MG63 (cell line): ENCODE results near the gene RGS6. TPM values are rescaled to one million over a fixed set of nuclear protein-coding genes. Genes with fewer than 3 reads are reported as not detected.
A peak's percentile ranks its signal among the peaks of the same experiment; 100 is the strongest.

ENCODE experiments used
- DNase-seq: peaks from one replicate; pipeline ENCODE4 v3.0.0-alpha.2; 2020
- H3K27me3 ChIP-seq: fragments of 250-450 bp; sonication (Bioruptor Pico); 2 replicates; pipeline ENCODE4 v1.5.1; 2020; ENCODE audit warnings: mild to moderate bottlenecking, moderate library complexity
- H3K36me3 ChIP-seq: fragments of 250-450 bp; sonication (Bioruptor Pico); 2 replicates; pipeline ENCODE4 v1.5.1; 2020; ENCODE audit warnings: mild to moderate bottlenecking, moderate library complexity
- H3K4me3 ChIP-seq: fragments of 250-450 bp; sonication (Bioruptor Pico); 2 replicates; pipeline ENCODE4 v1.5.1; 2020; ENCODE audit warnings: mild to moderate bottlenecking, moderate library complexity
- H3K9me3 ChIP-seq: fragments of 250-450 bp; sonication (Bioruptor Pico); 2 replicates; pipeline ENCODE4 v1.5.1; 2020; ENCODE audit warnings: mild to moderate bottlenecking, moderate library complexity
- total RNA-seq: library from RNA; depleted of rRNA; stranded (reverse); fragments of >200 nt; shearing (Covaris generic); gene quantifications from 2 replicates; pipeline ENCODE4 v1.2.3, GENCODE V29; 2014; ENCODE audit warnings: low replicate concordance

The RGS6 gene
- total RNA-seq, 1 experiment from 2014 or later = not detected

DNA sequence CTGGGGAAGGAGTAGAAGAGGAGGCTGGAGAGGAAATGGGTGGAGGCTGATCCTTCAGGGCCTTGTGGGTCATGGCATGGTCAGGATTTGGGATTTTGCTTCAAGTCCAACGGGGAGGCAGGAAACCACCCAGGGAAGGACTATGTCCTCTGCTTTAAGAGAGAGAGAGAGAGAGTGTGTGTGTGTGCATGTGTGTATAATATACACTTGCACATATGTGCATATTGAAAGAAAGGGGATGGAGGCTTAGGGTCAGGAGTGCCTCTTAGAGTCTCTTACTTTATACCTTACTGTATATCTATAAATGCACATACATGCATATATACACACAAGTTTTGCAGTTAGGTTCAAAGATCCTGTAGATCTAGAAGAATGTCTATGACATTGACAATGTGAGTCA is 94.8 kb downstream of the RGS6 start:
- DNase-seq = no peak
- H3K4me3 ChIP-seq = no peak overlapping the region
- no peaks in the 10 kb centered on the region for H3K36me3 ChIP-seq
- H3K27me3 ChIP-seq = no peaks in the 10 kb centered on the region; the same call in 1 of the 2 replicates
- H3K9me3 ChIP-seq = no peaks in the 10 kb centered on the region; the same call in 1 of the 2 replicates

DNA sequence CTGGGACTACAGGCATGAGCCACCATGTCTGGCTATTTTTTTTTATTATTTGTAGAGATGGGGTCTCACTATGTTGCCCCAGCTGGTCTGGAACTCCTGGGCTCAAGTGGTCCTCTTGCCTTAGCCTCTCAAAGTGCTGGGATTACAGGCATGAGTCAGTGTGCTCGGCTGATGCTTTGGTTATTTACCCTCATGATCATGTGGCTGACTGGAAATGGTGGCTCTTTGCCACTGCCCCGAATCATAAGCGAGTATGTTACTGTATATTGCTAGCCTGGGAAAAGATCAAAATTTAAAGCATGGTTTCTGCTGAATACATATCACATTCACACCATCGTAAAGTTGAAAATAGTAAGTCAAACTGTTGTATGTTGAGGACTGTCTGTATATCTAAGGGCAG is 101.1 kb downstream of the RGS6 start:
- DNase-seq = peak; percentile 32

DNA sequence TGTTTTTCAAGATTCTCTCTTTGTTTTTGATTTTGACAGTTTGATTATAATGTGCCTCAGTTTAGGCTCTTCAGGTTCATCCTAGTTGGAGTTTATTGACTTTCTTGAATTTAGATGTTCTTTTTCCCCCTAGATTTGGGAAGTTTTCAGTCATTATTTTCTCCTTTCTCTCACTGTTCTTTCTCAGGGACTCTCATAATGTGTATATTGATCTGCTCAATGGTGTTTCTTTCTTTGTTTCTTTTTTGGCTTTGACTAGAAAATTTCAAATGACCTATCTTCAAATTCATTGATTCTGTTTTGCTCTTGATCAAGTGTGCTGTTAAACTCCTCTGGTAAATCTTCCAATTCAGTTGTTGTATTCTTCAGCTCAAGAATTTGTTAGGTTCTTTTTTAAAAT is 108.3 kb downstream of the RGS6 start:
- no peaks in the 10 kb centered on the region for H3K36me3 ChIP-seq
- H3K4me3 ChIP-seq = no peak overlapping the region
- DNase-seq = no peak
- no peaks in the 10 kb centered on the region for H3K9me3 ChIP-seq
- no peaks in the 10 kb centered on the region for H3K27me3 ChIP-seq

More for the DNA sequence above, 101.1 kb downstream of the RGS6 start:
- Histone ChIP-seq H3K4me3 (no peak overlapping the region), H3K27me3 (no peaks in the 10 kb centered on the region), H3K9me3 (no peaks in the 10 kb centered on the region; the same call in 1 of the 2 replicates), H3K36me3 (no peaks in the 10 kb centered on the region)

DNA sequence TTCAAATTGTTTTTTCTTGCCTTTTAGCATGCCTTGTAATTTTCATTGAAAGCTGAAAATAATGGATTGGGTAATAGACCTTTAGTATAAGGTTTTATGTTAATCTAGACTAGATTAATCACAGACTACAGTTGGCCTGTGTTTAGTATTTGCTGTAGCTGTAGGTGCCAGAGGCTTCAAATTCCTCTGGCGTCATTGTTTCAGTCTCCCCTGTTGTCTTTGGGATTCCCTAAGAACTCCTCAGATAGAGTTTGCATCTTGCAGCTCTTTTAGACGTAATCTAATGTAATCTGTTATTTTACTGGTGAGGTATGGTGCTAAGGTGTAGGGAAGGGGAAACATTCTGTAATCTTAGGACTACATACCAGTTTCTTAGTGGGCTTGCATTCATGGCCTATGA is 113.0 kb downstream of the RGS6 start:
- DNase-seq = no peak
- no peaks in the 10 kb centered on the region for H3K9me3 ChIP-seq

DNA sequence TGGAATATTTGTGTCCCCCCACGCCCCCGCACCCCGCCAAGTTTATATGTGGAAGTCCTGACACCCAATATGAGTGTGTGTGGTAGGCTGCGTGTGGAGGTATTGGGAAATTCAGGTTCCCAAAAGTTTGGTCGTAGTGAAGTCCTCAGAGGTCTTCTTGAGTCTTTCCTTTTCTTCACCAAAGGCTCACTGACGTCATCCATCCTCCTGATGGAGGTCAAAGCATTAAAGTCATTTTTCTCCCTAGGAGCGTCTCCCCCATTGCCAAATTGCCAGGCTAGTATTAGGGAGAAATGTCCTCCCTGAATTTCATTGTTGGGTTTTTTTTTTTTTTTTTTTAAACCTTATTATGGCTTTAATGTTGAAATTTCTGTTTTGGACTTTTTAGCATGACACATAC is 113.7 kb downstream of the RGS6 start:
- H3K9me3 ChIP-seq = no peaks in the 10 kb centered on the region
- no peaks in the 10 kb centered on the region for H3K27me3 ChIP-seq
- H3K36me3 ChIP-seq = no peaks in the 10 kb centered on the region
- no peak for DNase-seq
- H3K4me3 ChIP-seq = no peak overlapping the region

More for the DNA sequence above, 113.0 kb downstream of the RGS6 start:
- Histone ChIP-seq H3K4me3 (no peak overlapping the region), H3K36me3 (no peaks in the 10 kb centered on the region), H3K27me3 (no peaks in the 10 kb centered on the region)

DNA sequence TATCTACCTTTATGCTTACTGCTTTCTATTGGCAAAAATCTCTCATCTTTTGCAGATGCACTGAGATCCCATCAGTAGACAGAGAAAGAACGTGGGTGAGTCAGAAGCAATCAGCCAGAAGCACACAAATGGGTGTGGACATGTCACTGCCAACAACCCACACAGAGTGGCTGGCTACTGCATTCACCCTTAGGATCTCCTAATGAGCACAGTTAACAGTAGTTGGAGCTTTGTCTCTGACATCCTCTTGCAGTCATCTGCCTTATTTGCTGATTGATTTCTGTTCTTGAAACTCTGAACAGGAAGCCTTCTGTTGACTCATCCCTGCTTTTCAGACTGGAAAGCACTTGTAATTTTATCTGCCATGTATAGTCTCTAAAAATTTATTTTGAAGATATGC is 117.2 kb downstream of the RGS6 start:
- no peaks in the 10 kb centered on the region for H3K9me3 ChIP-seq
- H3K27me3 ChIP-seq = no peaks in the 10 kb centered on the region; the same call in 1 of the 2 replicates
- H3K4me3 ChIP-seq = no peak overlapping the region
- no peaks in the 10 kb centered on the region for H3K36me3 ChIP-seq
- peak; percentile 8 for DNase-seq

DNA sequence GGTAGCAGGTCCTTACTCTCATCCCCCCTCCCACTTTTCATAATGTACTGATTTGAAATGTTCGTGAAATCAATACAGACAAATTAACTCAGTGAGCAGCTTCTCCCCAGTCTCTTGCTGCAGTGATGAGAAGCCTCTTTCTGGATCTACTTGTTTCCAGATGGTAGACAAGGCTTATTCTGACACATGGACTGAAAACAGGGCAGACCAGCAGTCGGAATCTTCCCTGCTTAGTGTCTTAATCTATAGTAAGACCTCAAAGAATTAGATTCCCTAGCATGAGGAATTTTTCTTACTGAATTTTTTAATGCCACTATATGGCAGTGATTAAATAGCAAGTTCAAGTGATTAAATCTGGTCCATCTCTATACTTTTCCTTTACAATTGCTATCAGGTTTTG is 120.1 kb downstream of the RGS6 start:
- no peaks in the 10 kb centered on the region for H3K9me3 ChIP-seq
- no peaks in the 10 kb centered on the region for H3K36me3 ChIP-seq
- DNase-seq = no peak
- no peak overlapping the region for H3K4me3 ChIP-seq
- H3K27me3 ChIP-seq = no peaks in the 10 kb centered on the region; the same call in 1 of the 2 replicates

DNA sequence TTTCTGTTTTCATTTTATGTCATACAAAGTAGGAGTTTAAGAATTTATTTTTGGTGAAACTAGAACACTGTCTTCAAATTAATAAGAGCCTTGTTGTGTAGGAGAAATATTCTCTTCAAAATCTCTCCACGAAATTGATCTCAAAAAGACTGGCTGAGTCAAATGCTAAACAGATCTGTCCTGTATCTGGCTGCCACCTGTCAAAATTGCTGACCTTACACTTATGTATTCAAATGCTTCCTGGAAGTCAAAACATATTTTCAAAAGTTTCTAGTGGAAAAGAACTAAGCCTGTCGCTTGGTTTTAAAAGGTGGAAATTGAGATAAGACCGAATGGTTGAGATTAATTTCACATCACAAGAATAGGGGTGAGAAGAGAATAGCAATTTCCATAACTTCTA is 121.4 kb downstream of the RGS6 start:
- H3K4me3 ChIP-seq = no peak overlapping the region
- no peak for DNase-seq
- no peaks in the 10 kb centered on the region for H3K36me3 ChIP-seq
- no peaks in the 10 kb centered on the region; the same call in 1 of the 2 replicates for H3K27me3 ChIP-seq
- no peaks in the 10 kb centered on the region for H3K9me3 ChIP-seq

DNA sequence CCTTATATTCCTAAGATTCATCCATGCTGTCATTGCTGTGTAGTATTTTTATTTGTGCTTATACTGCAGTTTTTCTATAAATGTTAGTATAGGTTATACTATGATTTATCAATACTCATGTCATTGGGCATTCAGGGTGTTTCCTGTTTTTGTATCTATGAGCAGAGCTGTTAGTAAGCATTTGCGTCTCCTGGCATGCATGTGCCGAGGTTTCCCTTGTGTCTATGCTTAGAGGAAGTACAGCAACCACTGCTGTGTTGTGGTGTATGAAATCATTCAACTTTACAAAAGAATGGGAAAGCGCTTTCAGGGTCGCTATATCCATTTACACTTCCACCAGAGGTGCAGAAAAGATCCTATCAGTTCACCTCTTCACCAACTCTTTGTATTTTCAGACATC is 122.7 kb downstream of the RGS6 start:
- Histone ChIP-seq H3K4me3 (no peak overlapping the region), H3K27me3 (no peaks in the 10 kb centered on the region; the same call in 1 of the 2 replicates), H3K36me3 (no peaks in the 10 kb centered on the region), H3K9me3 (no peaks in the 10 kb centered on the region)
- no peak for DNase-seq

DNA sequence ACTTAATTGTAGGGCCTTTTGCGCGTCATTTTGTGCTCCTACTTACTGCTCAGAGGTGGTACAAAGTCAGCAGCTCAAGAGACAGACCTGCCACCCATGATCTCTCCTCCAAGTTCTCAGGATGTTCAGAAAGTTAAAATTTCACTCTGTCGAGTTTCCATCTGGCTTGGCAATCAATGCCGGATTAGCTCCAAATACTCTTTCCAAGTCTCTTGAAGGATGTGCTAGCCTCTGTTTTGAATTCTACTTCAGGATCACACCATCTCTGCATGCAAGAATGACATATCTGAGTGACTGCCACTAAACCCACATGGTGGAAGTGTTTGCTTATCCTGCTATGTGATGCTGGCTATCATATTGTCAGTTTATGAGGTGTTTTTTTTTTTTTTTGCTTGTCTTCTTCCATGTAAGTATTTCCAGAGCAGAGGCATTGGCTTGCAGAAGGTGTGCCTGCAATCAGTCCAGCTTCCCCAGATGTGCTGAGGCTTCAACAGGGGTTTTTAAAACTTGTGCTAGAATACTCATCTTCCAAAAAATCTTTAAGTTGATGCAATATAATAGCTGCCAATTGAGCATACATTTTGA is 125.6 kb downstream of the RGS6 start:
- H3K36me3 ChIP-seq = no peaks in the 10 kb centered on the region
- no peaks in the 10 kb centered on the region for H3K27me3 ChIP-seq
- no peak overlapping the region for H3K4me3 ChIP-seq
- H3K9me3 ChIP-seq = no peaks in the 10 kb centered on the region
- no peak for DNase-seq

DNA sequence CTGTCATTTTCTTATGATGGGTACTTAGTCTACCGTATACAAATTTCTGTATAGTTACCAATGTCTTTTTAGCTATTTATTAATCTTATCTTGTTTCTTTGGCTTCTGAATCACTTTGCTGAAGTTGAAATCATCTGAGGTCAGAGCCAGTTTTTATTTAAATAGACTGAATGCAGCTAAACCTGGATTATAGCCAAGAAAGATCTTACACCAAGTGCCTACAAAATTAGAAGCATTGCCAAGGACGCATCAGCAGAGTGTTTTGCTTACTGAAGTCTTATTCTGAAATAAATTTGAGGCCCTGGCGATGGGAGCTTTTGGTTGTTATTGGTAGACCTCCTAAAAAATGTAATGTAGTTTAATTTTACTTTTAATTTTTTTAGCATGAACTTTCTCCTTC is 128.2 kb downstream of the RGS6 start:
- Histone ChIP-seq H3K27me3 (no peaks in the 10 kb centered on the region), H3K9me3 (no peaks in the 10 kb centered on the region), H3K36me3 (no peaks in the 10 kb centered on the region), H3K4me3 (no peak overlapping the region)
- DNase-seq = no peak

DNA sequence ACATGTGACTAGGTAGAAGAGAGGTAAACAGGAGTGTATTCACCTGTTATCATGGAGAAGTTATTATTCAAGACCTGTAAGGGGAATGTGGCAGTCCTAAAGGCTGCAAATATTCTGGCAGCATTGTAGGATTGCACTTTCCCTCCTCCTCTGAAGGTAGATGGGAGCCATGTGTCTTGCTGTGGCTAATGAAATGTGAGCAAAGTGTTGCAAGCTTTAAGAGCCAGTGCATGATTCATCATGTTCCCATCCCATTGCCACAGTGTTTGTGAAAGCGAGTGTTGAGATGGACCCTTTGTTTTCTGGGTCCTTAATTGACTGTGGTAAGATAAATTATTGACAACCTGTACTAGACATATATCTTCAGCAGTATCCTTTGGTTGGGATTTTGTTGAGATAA is 128.7 kb downstream of the RGS6 start:
- H3K36me3 ChIP-seq = no peaks in the 10 kb centered on the region
- no peaks in the 10 kb centered on the region for H3K27me3 ChIP-seq
- no peaks in the 10 kb centered on the region for H3K9me3 ChIP-seq
- no peak for DNase-seq
- no peak overlapping the region for H3K4me3 ChIP-seq

DNA sequence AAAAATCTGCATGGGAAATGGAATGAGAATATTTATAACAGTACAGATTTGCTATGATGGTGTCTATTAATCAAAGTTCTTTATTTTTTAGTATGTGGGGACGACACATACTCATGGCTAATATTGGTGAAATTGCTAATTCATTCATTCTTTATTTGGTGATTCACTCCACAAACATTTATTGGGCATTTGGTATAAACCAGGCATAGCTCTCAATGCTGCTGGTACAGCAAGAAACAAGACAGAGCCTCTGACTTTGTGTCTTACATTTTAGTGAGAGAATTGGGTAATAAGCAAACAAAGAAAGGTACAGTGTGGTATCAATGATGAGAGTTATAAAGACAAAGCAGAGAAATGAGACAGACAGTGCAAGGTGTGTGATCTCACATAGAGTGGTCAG is 129.5 kb downstream of the RGS6 start:
- no peak for DNase-seq
- H3K36me3 ChIP-seq = no peaks in the 10 kb centered on the region
- no peaks in the 10 kb centered on the region for H3K9me3 ChIP-seq
- H3K27me3 ChIP-seq = no peaks in the 10 kb centered on the region
- no peak overlapping the region for H3K4me3 ChIP-seq

DNA sequence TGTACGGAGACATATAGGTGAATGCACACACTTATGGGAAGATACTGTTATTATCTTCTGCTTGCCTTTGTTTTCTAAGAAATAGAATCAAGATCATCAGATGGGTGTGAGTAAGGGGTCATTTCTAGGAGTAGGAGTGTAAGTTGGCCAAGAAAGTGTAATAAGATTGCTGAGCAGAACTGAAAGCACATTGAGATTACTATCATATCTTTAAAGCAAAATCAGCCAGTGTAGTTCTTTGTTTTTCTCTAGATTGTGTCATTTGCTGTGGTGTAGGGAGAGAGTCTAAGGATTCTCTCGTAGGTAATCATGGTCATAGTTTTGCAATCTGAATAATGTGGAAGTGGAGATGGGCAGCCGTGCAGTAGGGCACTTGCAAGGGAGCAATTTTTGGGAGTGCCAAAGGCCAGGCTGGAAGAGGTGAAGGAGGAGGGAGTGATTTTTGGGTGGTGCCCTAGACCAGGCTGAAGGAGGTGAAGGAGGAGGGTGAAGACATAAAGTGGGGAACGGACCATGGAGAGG is 131.6 kb downstream of the RGS6 start:
- Histone ChIP-seq H3K4me3 (no peak overlapping the region), H3K27me3 (no peaks in the 10 kb centered on the region), H3K9me3 (no peaks in the 10 kb centered on the region), H3K36me3 (no peaks in the 10 kb centered on the region)
- DNase-seq = no peak

DNA sequence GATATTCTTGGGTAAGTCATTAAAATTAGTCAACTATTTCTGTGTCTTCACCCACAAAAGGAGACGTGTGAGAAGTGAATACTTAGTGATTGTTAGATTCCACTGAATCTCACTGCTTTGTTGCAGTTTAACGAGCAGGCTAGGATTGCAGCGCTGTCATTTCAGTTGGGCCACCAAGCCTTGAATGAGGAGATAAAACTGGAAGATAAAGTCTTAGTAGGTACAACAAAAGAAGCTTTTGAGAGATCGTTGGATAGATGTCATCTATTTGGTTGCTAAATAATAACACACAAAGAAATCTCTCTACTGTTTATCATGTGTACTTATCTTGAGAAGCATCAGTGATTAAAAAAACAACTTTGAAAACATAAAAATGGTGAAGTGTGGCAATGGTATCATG is 132.3 kb downstream of the RGS6 start:
- H3K27me3 ChIP-seq = no peaks in the 10 kb centered on the region
- DNase-seq = no peak
- no peak overlapping the region for H3K4me3 ChIP-seq
- no peaks in the 10 kb centered on the region for H3K9me3 ChIP-seq
- no peaks in the 10 kb centered on the region for H3K36me3 ChIP-seq

DNA sequence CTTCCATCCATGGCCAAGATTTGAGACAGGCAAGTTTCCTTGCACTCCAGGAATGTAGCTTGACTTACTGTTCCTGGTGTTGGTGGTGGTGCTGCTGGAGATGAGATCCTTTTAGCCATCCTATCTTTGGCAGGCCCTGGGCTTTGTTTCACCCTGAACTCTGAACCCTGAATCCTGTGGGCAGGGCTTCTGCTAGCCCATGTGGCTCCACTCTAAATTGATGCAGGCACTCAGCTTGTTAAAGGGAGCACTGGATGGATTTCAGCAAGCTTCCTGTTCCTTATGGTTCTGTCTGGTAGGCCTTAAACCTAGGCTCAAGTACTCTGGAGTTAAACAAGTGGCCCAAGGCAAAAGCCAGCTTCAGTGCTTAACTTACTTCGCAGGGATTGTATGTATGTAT is 138.2 kb downstream of the RGS6 start:
- Histone ChIP-seq H3K27me3 (no peaks in the 10 kb centered on the region), H3K36me3 (no peaks in the 10 kb centered on the region), H3K9me3 (no peaks in the 10 kb centered on the region), H3K4me3 (no peak overlapping the region)
- no peak for DNase-seq

DNA sequence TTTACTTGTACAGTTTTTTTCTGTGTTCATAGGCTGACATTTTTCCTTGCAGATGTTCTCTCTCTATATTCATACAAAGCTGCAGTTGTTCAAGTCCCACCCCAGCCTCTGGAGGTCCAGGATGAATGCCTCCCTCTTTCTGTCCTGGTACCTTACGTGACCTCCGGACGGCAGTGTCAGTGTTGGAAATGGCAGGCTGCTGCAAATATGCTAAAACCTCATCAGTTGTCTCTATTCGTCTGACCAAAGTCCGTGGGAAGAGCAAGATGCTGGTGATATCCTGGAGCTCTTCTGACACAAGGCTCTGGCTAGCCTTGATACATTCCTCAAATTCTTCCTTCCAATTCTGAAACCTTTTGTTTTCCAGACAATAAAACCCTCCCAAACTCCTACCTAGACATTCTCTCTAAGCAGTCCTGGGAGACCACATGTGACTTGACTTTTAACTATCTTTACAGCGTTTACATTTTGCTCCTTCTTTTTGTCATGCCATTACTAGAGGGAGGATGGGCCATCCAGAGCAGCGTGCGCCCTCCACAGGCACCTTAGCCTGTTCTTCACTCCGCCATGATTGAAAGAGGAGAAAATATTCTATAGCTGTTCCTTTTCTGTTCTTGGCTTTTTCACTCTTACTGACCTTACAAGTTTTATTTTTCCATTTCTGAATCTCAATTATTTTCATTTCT is 143.6 kb downstream of the RGS6 start:
- H3K9me3 ChIP-seq = no peaks in the 10 kb centered on the region
- H3K4me3 ChIP-seq = no peak overlapping the region
- no peaks in the 10 kb centered on the region for H3K27me3 ChIP-seq
- no peak for DNase-seq
- H3K36me3 ChIP-seq = no peaks in the 10 kb centered on the region

DNA sequence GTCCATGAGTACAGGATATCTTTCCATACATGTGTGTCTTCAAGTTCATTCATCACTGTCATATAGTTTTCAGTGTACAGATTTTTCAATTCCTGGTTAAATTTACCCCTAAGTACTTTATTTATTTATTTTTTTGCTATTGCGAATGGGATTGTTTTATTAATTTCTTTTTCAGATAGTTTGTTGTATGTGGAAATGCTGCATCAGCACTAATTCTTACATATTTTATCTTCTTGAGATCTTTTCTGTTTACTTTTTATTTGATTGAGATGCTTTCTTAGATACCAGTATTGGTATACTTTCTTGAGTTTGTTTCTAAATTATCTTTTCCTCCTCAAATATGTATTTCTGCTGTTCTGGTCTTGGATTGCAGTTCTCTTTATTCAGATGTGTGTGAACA is 148.9 kb downstream of the RGS6 start:
- no peak for DNase-seq
- Histone ChIP-seq H3K9me3 (no peaks in the 10 kb centered on the region), H3K27me3 (no peaks in the 10 kb centered on the region), H3K4me3 (no peak overlapping the region), H3K36me3 (no peaks in the 10 kb centered on the region)
